B cell (primary cell): ENCODE results near the gene GMPR. TPM values are rescaled to one million over a fixed set of nuclear protein-coding genes. Genes with fewer than 3 reads are reported as not detected.

Experiments used
- ATAC-seq: fragments of 200-7000 bp; cut with Tn5 transposase; one replicate; pipeline ENCODE4 v1.10.0; 2021; ENCODE audit warnings: low read depth, mild to moderate bottlenecking, moderate number of reproducible peaks, moderate library complexity
- CTCF ChIA-PET: fragments of 350-600 bp; sonication (Branson Sonifier 250); formaldehyde crosslinking; loops from one replicate; lab custom pipeline; 2021; ENCODE audit warnings: antibody characterized with exemption, inconsistent platforms; lab: Charles Lee
- POLR2A ChIA-PET: fragments of 350-600 bp; sonication (Branson Sonifier 250); formaldehyde crosslinking; loops from one replicate; lab custom pipeline; 2021; ENCODE audit warnings: antibody characterized with exemption; lab: Charles Lee
- DNase-seq: peaks from one replicate; pipeline ENCODE4 v3.0.0; 2013
- H2AFZ ChIP-seq: 2 replicates; pipeline ENCODE4 v1.6.1; 2012; ENCODE audit warnings: mild to moderate bottlenecking, low read depth, low read length; ENCODE audit not compliant: insufficient read depth, poor library complexity, severe bottlenecking
- H3K27ac ChIP-seq, 2 donors: 1 replicate in 1 of 2; 2 replicates in 1 of 2; pipeline ENCODE4 v1.5.1; 2012 to 2013; ENCODE audit warnings: low read length in 2 of 2, mild to moderate bottlenecking in 2 of 2, moderate library complexity in 1 of 2
- H3K27me3 ChIP-seq, 4 experiments: fragments of 200-600 bp in 1 of 4; sonication (generic) in 1 of 4; replicated peaks in 1 of 4; 1 replicate in 2 of 4; 2 replicates in 2 of 4; pipeline versions ENCODE4 v1.6.1 to v1.7.0; 2013 to 2016; ENCODE audit warnings: low read length in 3 of 4, mild to moderate bottlenecking in 2 of 4, mixed read lengths in 1 of 4, moderate library complexity in 1 of 4; ENCODE audit not compliant: insufficient read depth in 4 of 4, control insufficient read depth in 3 of 4; ENCODE audit errors: control extremely low read depth in 1 of 4
- H3K36me3 ChIP-seq, 2 experiments: replicated peaks in 1 of 2; 1 replicate in 1 of 2; 2 replicates in 1 of 2; pipeline versions ENCODE4 v1.6.1 to v1.7.1; 2013; ENCODE audit warnings: low read length in 1 of 2; ENCODE audit not compliant: insufficient read depth in 2 of 2, control insufficient read depth in 1 of 2; ENCODE audit errors: control extremely low read depth in 1 of 2, extremely low read depth in 1 of 2
- H3K4me1 ChIP-seq, 2 donors: fragments of 200-600 bp in 1 of 2; sonication (generic) in 1 of 2; 1 replicate in 1 of 2; 2 replicates in 1 of 2; pipeline versions ENCODE4 v1.5.1 to v1.6.1; 2013 to 2017; ENCODE audit warnings: low read length in 2 of 2; ENCODE audit not compliant: control insufficient read depth in 2 of 2, insufficient read depth in 2 of 2
- H3K4me2 ChIP-seq: replicated peaks from 2 replicates; pipeline ENCODE3; 2012; ENCODE audit warnings: mild to moderate bottlenecking, low read depth, low read length; ENCODE audit not compliant: poor library complexity, severe bottlenecking
- H3K4me3 ChIP-seq, 5 experiments: fragments of 200-600 bp in 1 of 5; sonication (generic) in 1 of 5; 1 replicate in 3 of 5; 2 replicates in 2 of 5; pipeline versions ENCODE4 v1.5.1 to v1.7.0; 2011 to 2016; ENCODE audit warnings: low read length in 4 of 5, mild to moderate bottlenecking in 4 of 5, low read depth in 2 of 5, control low read depth in 1 of 5, moderate library complexity in 1 of 5; ENCODE audit not compliant: insufficient read depth in 1 of 5; ENCODE audit errors: control extremely low read depth in 1 of 5, extremely low read depth in 1 of 5
- H3K79me2 ChIP-seq: fragments of 200-600 bp; sonication (generic); one replicate; pipeline ENCODE4 v1.6.0; 2016; ENCODE audit warnings: low read length; ENCODE audit not compliant: control insufficient read depth, insufficient read depth
- H3K9ac ChIP-seq: fragments of 200-600 bp; sonication (generic); 2 replicates; pipeline ENCODE4 v1.6.1; 2017; ENCODE audit warnings: mild to moderate bottlenecking, low read length, moderate library complexity
- H3K9me3 ChIP-seq, 3 donors: one replicate each; pipeline versions ENCODE4 v1.6.1 to v1.7.1; 2013; ENCODE audit warnings: low read length in 2 of 3; ENCODE audit not compliant: control insufficient read depth in 2 of 3, insufficient read depth in 1 of 3; ENCODE audit errors: control extremely low read depth in 1 of 3
- H4K20me1 ChIP-seq: 2 replicates; pipeline ENCODE4 v1.6.0; 2012; ENCODE audit warnings: mild to moderate bottlenecking, low read length; ENCODE audit not compliant: insufficient read depth, control insufficient read depth, poor library complexity, severe bottlenecking
- H3K27ac Mint-ChIP-seq: one replicate; pipeline ENCODE4 v1.8.0; 2021; ENCODE audit warnings: mixed read lengths
- H3K27me3 Mint-ChIP-seq: one replicate; pipeline ENCODE4 v1.8.0; 2021; ENCODE audit warnings: mixed read lengths
- H3K4me1 Mint-ChIP-seq: one replicate; pipeline ENCODE4 v1.8.0; 2021; ENCODE audit warnings: mixed read lengths
- H3K4me3 Mint-ChIP-seq: one replicate; pipeline ENCODE4 v1.8.0; 2021; ENCODE audit warnings: mixed read lengths
- H3K9me3 Mint-ChIP-seq: one replicate; pipeline ENCODE4 v1.8.0; 2022; ENCODE audit warnings: mixed read lengths; ENCODE audit not compliant: insufficient read depth
- CTCF ChIP-seq: fragments of 200-600 bp; IDR thresholded peaks from one replicate; pipeline ENCODE4 v1.8.0; 2022; ENCODE audit warnings: antibody characterized with exemption, mild to moderate bottlenecking
- EZH2 ChIP-seq: IDR thresholded peaks from 2 replicates; pipeline ENCODE4 v1.6.1; 2012; ENCODE audit warnings: borderline replicate concordance, low read depth, mild to moderate bottlenecking, moderate library complexity, low read length; ENCODE audit not compliant: insufficient read depth, poor library complexity, severe bottlenecking
- WGBS: methylation state at CpG from one replicate; pipeline ENCODE4 v1.1.5; 2013; ENCODE audit warnings: missing lambda C conversion rate; ENCODE audit not compliant: insufficient coverage; 5-methylcytosine and 5-hydroxymethylcytosine counted together
- intact Hi-C: fragments of 100-400 bp; cut with micrococcal nuclease; formaldehyde crosslinking; loops from one replicate; pipeline ENCODE4 v1.10.0; 2022
- polyA plus RNA-seq: library from polyadenylated mRNA; depleted of rRNA; stranded (reverse); fragments of >200 nt; gene quantifications from 2 replicates; pipeline ENCODE4 v1.2.3, GENCODE V29; 2012
- total RNA-seq, 2 donors: library from RNA; stranded (reverse); fragments of 120-200 nt in 1 of 2; gene quantifications; 1 replicate in 1 of 2; 2 replicates in 1 of 2; pipeline versions ENCODE4 v1.2.3 to v1.2.4, GENCODE V29; 2013 to 2022

GMPR gene
- total and polyA plus RNA-seq, 2 donors (not counting 1 experiment from before 2014, with no cell fraction given) = 0.82 TPM; not detected in 1

DNA sequence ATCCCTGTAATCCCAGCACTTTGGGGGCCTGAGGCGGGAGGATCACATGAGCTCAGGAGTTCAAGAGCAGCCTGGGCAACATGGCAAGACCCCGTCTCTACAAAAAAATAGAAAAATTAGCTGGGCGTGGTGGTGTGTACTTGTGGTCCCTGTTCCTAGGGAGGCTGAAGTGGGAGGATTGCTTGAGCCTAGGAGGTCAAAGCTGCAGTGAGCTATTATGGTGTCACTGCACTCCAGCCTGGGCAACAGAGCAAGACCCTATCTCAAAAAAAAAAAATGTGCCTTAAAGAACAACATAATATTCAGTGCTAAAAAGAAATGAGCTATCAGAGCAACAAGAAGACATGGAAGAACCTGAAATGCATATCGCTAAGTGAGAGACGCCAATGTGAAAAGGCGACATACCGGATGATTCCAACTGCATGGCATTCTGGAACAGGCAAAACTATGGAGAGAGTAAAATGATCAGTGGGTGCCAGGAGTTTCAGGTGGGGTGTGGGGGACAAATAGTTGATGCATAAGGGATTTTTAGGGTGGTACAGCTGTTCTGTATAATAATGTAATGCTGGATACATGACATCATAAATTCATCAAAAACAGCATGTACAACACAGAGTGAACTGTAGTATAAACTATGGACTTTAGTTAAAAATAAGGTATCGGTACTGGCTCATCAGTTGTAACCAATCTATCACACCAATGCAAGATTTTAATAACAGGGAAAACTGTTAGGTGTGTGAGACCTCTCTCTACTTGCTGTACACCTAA, 80.8 kb downstream of the GMPR start:
- peak overlapping the region in 1 of 2 donors; percentile 23 for H3K27ac ChIP-seq
- WGBS = 100% methylated on average over 6 of the region's 8 CpGs
- peaks cover 17 to 34% of the 10 kb centered on the region in 2 donors for H3K4me1 ChIP-seq
- no peaks in the 10 kb centered on the region for H3K27me3 ChIP-seq
- no peaks in the 10 kb centered on the region for H3K27me3 Mint-ChIP-seq
- intact Hi-C loops = no loop called here
- peaks cover 44% of the 10 kb centered on the region for H3K4me1 Mint-ChIP-seq
- no peaks in the 10 kb centered on the region for H3K9me3 ChIP-seq
- peak overlapping the region; percentile 48 for H3K4me3 Mint-ChIP-seq
- H3K9ac ChIP-seq = no peak overlapping the region
- POLR2A ChIA-PET = interaction anchor here (0.8 kb wide), 1 partner anchor 442 kb away, joined by 3 read pairs; the partner anchor contains the start of gene ATXN1
- ATAC-seq (no peak), DNase-seq (no peak)
- H4K20me1 ChIP-seq = no peaks in the 10 kb centered on the region
- TF ChIP-seq CTCF = no peak
- no peak for TF ChIP-seq EZH2
- no peaks in the 10 kb centered on the region for H3K79me2 ChIP-seq
- no peaks in the 10 kb centered on the region for H3K36me3 ChIP-seq
- H3K27ac Mint-ChIP-seq = peak overlapping the region; percentile 16
- H2AFZ ChIP-seq = no peak overlapping the region
- CTCF ChIA-PET = interaction anchor here (0.6 to 9.2 kb wide), 9 partner anchors 10 to 452 kb away, joined by 3 to 87 read pairs (median 4); no protein-coding TSS in a partner anchor
- peak overlapping the region; percentile 58 for H3K4me2 ChIP-seq
- no peak overlapping the region for H3K4me3 ChIP-seq
- H3K9me3 Mint-ChIP-seq = no peaks in the 10 kb centered on the region
